HCT116 (cell line): Measurements from ENCODE around the gene DNAJC5.

Experiments
- CTCF ChIP-seq, 3 experiments: fragments of 200-600 bp in 1 of 3; sonication (generic) in 1 of 3; IDR thresholded peaks in 2 of 3; conservative IDR thresholded peaks in 1 of 3; 2 replicates each; pipeline ENCODE4 v1.5.1; 2012 to 2017; ENCODE audit warnings: low read depth in 2 of 3, low read length in 2 of 3, antibody characterized with exemption in 1 of 3, borderline replicate concordance in 1 of 3, control low read depth in 1 of 3, mild to moderate bottlenecking in 1 of 3, mixed read lengths in 1 of 3, mixed run types in 1 of 3, moderate library complexity in 1 of 3; ENCODE audit not compliant: insufficient read depth in 1 of 3
- EZH2 ChIP-seq: fragments of 200-600 bp; sonication (generic); IDR thresholded peaks from 2 replicates; pipeline ENCODE4 v1.6.1; 2017; ENCODE audit warnings: antibody characterized with exemption, mixed run types
- EZH2phosphoT487 ChIP-seq: fragments of 200-600 bp; IDR thresholded peaks from 2 replicates; pipeline ENCODE4 v1.6.1; 2018; ENCODE audit warnings: antibody characterized with exemption, borderline replicate concordance
- JUND ChIP-seq: IDR thresholded peaks from 2 replicates; pipeline ENCODE4 v1.6.1; 2012
- POLR2A ChIP-seq: IDR thresholded peaks from 2 replicates; pipeline ENCODE4 v1.7.0; 2011; ENCODE audit warnings: borderline replicate concordance; ENCODE audit not compliant: insufficient read depth, insufficient read length; ENCODE audit errors: extremely low read depth
- RAD21 ChIP-seq: IDR thresholded peaks from 2 replicates; pipeline ENCODE4 v1.6.1; 2012; ENCODE audit warnings: low read depth, mild to moderate bottlenecking
- ZFX ChIP-seq: fragments of 450-650 bp; IDR thresholded peaks from 2 replicates; pipeline ENCODE4 v1.6.1; 2017
- ZNF274 ChIP-seq: fragments of 200-500 bp; sonication (Bioruptor generic); IDR thresholded peaks from 2 replicates; pipeline ENCODE4 v1.6.1; 2014; ENCODE audit warnings: mild to moderate bottlenecking, low read depth, low read length, inconsistent platforms
- TF ChIP-seq, protein P1 (sequence below): IDR thresholded peaks from 2 replicates; pipeline ENCODE4 v1.6.1; 2012; ENCODE audit warnings: low read depth
- TF ChIP-seq, protein P2 (sequence below): IDR thresholded peaks from 2 replicates; pipeline ENCODE4 v1.6.1; 2011; ENCODE audit warnings: mild to moderate bottlenecking, low read length, moderate library complexity; ENCODE audit not compliant: insufficient replicate concordance; ENCODE audit errors: extremely low read depth

DNA sequence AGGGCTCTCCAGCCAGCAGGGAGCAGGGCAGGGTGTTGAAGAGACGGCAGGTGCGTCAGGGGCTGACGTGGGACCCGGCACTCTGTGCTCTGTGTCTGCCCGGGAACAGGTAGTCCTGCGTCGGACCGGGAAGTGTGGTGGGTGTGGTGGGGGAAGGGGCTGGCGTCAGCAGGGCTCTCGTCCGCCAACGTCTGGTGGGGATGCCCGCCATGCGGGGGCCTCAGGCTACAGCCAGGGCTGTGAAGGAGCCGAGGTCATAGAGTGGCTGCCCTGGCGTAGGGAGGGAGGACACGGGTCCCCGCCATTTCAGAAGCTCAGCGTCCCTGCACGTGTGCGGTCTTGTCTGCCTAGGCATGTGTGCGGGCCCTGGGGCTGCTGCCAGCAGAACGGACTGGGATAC lies 25.3 kb downstream of the DNAJC5 start:
- no peak for TF ChIP-seq CTCF (IDR thresholded peaks at IDR 0.05 in 2 of 3, conservative IDR thresholded peaks at IDR 0.05 in 1 of 3; ENCODE audit: borderline replicate concordance in 1 of 3, insufficient read depth in 1 of 3, low read depth in 2 of 3, low read length in 2 of 3)
- no peak for TF ChIP-seq EZH2phosphoT487
- no peak for TF ChIP-seq EZH2
- no peak for TF ChIP-seq JUND
- no peak for TF ChIP-seq RAD21
- TF ChIP-seq POLR2A = no peak
- TF ChIP-seq, protein P1, sequence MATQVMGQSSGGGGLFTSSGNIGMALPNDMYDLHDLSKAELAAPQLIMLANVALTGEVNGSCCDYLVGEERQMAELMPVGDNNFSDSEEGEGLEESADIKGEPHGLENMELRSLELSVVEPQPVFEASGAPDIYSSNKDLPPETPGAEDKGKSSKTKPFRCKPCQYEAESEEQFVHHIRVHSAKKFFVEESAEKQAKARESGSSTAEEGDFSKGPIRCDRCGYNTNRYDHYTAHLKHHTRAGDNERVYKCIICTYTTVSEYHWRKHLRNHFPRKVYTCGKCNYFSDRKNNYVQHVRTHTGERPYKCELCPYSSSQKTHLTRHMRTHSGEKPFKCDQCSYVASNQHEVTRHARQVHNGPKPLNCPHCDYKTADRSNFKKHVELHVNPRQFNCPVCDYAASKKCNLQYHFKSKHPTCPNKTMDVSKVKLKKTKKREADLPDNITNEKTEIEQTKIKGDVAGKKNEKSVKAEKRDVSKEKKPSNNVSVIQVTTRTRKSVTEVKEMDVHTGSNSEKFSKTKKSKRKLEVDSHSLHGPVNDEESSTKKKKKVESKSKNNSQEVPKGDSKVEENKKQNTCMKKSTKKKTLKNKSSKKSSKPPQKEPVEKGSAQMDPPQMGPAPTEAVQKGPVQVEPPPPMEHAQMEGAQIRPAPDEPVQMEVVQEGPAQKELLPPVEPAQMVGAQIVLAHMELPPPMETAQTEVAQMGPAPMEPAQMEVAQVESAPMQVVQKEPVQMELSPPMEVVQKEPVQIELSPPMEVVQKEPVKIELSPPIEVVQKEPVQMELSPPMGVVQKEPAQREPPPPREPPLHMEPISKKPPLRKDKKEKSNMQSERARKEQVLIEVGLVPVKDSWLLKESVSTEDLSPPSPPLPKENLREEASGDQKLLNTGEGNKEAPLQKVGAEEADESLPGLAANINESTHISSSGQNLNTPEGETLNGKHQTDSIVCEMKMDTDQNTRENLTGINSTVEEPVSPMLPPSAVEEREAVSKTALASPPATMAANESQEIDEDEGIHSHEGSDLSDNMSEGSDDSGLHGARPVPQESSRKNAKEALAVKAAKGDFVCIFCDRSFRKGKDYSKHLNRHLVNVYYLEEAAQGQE = no peak
- TF ChIP-seq, protein P2, sequence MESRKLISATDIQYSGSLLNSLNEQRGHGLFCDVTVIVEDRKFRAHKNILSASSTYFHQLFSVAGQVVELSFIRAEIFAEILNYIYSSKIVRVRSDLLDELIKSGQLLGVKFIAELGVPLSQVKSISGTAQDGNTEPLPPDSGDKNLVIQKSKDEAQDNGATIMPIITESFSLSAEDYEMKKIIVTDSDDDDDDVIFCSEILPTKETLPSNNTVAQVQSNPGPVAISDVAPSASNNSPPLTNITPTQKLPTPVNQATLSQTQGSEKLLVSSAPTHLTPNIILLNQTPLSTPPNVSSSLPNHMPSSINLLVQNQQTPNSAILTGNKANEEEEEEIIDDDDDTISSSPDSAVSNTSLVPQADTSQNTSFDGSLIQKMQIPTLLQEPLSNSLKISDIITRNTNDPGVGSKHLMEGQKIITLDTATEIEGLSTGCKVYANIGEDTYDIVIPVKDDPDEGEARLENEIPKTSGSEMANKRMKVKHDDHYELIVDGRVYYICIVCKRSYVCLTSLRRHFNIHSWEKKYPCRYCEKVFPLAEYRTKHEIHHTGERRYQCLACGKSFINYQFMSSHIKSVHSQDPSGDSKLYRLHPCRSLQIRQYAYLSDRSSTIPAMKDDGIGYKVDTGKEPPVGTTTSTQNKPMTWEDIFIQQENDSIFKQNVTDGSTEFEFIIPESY = no peak
- TF ChIP-seq ZFX = no peak
- no peak for TF ChIP-seq ZNF274
